NCI-H1105 (cell line): ENCODE data around the gene NIPA2.

Source experiments
- DNase-seq: peaks from one replicate; lab custom pipeline; 2025; lab: John Stamatoyannopoulos, UW

Gene NIPA2

DNA sequence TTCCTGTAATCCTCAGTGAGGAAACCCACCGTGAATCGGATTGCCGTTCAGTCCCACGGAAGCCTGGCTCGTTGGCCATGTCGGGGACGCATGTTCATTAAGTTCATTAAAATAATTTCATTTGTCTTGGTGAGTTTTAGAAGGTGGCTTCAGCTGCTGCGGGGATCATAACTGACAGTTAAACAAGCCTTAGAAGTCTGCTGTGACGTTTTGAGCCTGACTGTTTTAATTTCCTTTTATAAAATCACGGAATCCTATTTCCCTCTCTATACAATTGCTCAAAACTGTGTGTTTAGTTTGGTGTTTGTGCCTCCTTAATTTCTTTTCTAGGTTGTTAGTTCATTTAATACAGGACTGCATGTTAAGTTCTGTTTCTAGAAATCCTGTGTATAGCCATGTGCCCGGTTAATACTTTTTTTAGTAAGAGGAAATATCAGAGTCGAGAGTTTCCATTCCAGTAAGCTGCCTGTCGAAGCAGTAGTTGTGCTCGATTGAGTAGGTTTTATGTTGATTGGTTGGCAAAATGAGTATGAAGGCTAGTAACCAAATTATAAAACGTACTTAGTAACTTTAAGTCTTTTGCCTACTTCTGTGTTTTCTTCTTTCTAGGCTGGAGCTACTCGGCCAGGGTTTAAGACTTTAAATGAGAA lies 705 bp downstream of the NIPA2 start:
- no peak for DNase-seq

DNA sequence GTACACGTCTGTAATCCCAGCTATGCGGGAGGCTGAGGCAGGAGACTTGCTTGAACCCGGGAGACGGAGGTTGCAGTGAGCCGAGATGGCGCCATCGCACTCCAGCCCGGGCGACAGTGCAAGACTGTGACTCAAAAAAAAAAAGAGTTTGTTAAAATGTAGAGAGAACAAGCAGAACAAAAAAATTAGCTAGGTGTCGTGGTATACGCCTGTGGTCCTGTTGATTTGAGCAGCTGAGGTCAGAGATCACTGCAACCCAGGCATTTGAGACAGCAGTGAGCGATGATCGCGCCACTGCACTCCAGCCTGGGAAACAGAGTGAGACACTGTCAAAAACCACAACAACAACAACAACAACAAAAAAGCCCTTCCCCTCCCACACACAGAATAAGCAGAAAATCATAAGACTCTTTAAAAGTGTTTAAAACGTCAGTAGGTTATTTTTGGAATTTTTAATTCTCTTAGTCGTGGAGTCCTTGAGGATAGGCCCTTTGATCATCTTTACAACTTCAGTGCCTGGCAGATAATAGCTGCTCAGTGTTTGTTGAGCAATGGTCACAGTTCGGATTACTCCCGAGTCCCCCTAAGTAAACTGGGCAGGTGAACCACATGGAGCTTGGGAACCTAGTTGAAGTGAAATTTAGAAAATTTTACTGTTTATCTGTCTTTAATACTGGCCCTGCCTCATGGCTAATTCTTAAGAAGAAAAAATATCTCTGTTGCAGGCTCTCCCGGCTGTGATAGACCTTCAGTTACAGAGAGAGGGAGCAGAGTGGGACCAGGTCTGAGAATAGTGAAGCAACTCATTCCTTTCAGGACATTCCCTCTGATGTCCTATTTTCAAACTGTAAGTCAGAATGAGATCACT lies 6.2 kb downstream of the NIPA2 start:
- DNase-seq: no peak

DNA sequence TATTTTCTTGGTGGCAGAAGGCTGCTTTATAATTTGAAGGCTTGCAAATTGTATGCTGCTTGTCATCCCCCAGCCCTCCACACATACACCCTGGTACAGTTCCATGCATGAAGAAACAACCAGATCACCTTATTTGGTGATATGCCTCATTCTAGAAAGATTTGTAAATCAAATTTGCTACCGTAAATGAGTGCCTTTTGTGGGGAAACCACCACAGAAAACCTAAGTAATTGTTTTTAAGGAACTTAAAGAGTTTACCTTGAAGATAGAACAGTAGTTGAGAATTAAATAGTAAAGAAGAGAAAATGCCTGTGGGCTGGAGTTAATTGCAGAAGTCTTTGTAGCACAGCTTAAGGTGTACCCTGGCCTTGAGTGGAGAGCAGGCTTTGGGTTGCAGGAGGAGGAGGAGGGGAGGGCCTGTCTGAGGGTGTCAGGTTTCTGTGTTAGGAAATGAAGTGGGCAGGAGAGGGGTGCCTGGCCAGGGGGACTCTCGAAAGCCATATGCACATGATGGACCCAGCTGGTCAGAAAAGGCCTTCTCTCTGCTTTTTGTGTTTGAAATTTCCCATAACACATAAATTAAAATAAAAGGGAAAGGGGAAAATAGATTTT lies 6.9 kb downstream of the NIPA2 start:
- DNase-seq: no peak

DNA sequence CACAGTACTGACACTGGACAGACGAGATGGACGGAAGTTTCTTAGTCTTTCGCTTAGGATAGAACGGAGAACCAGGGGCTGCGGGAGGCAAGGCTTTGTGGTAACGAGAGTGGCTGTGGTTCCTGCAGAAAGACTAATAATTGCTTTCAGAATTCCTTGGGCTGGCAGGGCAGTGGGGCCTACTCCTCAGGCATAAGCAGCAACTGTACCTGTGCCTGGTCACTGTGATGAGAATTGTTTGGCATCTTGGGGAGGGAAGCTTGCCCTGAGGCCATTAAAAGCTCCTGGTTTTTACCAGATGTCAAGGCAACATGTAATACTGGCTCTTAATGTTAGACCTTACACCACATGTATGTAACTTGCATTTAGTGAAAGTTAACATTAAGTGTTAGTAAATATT lies 7.6 kb downstream of the NIPA2 start:
- no peak for DNase-seq

DNA sequence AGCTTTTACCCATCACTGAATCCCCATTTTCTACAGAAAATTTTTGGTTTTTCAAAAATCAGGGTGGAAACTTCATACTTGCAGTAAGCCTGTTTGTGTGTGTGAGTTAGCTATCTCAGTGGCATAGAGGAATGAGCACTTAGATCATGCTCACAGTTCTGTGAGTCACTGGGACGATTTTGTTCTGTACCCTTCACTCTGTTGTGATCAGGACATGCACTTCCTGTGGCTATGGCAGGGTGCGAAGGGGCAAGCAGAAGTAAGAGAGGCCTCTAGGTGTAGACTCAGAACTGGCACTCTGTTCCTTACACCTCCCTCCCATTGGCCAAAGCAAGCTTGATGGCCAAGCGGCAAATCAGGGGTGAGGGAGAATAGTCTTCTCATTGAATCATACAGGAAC lies 11.6 kb downstream of the NIPA2 start:
- no peak for DNase-seq

DNA sequence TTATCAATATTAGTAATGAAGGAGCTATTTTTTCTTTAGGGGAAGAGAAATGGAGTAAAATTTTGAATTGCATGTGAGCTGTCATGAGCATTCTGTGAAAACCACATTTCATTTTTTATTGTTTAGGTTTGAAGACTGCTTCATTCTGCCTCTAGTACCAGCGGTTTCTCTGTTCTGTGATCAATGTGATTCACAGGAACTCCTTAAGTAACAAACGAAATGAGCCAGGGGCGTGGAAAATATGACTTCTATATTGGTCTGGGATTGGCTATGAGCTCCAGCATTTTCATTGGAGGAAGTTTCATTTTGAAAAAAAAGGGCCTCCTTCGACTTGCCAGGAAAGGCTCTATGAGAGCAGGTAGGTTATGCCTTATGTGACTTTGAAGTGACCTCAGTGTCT lies 13.0 kb downstream of the NIPA2 start:
- DNase-seq: no peak

DNA sequence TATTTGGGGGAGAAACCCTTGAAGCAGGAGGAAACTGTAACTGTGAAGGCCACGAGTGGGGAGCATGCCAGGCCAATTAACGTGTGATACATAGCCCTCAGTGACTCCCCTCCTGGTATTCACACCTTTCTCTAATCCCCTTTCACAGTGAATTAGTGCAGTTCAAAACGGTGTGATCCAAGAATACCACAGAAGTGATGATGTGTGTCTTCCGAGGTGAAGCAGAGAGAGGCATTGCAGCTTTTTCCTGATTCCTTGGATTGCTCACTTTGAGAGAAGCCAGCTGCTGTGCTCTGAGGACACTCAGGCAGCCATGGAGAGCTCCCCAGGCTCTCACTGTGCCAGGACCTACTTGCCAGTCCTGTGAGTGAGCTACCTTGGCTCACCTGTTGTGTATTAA lies 17.3 kb downstream of the NIPA2 start:
- no peak for DNase-seq

DNA sequence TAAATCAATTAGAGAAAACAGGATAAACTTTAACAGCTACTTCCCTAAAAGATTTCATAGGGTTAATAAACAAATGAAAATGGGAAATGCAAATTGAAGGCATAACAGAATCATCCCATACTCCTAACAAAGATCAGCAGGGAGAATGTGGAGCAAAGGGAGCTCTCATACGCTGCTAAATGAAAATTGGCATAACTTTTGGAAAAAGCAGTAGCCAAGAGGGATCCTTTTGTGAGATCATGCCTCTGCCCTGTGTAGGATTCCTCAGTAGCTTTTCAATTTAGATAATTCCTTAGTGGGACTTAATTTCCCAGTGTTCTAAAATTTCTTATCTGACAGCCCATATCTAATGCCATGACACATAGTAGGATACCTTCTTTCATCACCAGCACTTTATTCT lies 18.2 kb downstream of the NIPA2 start:
- no peak for DNase-seq

DNA sequence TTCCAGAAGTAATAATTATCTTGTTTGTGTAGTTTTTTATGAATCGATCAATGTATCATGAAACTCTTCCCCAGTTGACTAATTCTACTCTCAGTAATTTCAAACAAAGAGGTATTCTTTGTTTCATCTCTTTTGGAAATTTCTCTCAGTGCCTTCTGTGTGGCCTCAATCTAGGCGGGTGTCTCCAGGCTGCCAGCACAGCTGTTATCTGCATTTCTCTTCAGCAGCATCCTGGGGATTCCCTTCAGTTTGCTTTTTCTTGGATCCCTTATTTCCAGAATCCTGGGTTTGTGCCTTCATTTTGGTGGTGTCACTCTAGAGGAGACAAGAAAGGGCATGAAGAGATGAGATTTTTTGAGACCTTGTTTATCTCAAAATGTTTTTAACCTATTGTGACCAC lies 22.7 kb downstream of the NIPA2 start:
- no peak for DNase-seq

DNA sequence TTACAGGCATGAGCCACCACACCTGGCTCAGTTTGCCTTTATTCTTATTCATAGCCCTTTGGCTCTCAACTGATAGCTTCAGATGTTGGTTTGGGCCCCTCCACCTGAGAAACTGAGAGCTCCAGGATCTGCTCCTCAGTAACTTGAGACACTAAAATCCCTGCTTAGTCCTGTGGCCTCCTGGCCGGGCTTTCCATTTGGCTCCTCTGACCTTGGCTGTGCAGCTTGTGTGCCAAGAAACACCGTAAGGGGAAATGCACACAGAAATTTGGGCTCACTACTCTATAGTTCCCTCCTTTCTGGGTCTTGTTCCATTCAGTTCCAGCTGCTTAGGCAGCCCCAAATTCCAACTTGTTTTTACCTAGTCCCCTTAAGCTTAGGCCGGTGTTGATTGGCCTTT lies 24.9 kb downstream of the NIPA2 start:
- DNase-seq: no peak

DNA sequence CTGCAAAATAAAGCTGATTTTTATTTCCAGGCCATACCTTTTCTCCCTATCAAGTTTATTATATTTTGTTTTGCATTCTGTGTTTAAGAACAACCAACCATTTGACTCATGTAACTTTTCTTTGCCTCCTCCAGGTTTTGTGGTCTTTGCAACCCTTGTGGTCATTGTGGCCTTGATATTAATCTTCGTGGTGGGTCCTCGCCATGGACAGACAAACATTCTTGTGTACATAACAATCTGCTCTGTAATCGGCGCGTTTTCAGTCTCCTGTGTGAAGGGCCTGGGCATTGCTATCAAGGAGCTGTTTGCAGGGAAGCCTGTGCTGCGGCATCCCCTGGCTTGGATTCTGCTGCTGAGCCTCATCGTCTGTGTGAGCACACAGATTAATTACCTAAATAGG lies 27.6 kb downstream of the NIPA2 start:
- DNase-seq: no peak

DNA sequence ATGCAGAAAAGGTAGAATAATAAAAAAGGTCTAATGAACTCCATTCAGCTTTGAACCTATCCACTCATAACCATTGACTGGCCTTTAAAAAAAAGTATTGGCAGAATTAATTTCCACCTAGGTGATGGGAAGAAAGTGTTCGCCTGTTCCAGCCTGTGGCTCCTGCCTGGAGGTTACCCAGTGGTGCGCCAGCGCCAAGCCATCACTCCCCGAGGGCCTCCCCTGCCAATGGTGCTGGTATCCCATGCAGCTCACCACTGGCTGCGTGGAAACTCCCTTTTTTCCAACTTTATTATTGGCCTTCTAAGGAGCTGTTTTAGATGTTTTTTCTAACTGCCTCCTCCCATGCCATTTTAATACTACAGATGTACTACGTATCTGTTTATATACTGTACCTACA lies 29.4 kb downstream of the NIPA2 start:
- DNase-seq: no peak

DNA sequence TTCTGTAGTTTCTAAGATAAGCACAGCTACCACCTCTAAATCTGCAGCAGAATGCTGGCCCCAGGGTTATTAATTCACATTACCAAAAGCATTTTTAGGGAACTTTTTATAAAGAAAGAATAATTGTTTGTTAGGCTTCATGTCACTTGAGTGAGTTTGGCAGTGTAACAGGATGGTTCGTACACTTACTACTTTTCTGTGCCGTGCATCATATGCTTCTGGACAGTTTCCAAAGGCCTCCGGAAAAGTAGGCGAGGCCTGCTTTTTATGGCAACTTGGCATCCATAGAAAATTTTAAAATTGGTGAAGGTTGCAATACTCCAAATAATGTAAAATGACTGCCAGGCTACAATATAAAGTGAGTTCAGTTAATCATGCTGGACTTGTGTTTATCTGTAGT lies 30.0 kb downstream of the NIPA2 start:
- no peak for DNase-seq

DNA sequence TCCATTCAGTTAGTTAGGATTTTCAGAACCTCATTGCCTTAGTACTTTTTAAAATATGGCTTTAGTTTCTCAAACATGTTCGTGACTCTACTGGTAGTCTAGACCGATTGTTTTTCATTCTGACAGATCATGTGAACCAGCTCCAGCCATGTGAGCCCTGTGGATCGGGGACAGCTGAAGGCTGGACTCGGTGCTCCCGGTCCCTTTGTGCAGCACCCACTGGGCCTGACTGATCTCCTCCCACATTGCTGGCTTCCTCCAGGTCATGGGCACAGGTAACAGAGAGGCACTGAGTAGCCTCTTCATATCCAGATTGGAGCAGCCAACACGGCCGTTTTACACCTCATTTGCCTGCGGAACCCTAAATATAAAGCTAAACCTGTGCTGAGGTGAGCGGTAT lies 30.5 kb downstream of the NIPA2 start:
- no peak for DNase-seq

DNA sequence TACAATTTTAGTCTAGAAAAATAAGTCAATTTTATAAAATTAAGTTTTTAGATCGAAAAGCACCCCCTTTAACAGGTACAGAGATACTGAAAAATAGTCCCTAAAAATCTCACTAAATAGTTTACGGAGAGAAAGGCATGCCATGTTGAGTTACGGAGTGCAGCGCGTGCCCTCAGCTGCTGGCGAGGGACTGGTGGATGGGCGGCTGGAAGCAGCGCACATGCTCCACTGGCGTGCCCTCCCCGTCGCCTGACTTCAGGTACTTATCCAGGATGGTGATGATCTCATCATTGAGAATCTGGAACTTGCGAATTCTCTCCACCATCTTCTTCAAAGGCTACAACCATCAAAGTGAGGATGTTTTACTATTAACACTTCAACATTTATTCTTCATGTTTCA lies 31.4 kb downstream of the NIPA2 start:
- DNase-seq: no peak

DNA sequence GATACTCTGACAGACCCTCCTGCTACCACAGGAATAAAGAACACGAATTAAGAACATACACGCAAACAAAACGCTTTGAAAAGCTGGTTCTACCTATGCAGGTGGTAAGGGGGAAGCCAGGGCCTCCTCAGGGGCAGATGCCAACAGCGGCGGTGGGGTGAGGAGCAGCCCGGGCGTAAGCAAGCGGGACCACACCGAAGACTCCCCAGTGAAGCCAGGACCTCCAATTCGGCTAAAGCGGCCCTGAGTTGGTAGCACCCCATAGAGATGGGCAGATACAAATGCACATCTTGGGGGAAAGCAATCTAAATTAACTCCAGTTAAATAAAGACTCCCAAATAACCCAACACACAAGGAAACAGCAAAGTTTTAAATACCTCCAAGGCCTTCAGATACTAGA lies 32.4 kb downstream of the NIPA2 start:
- no peak for DNase-seq

DNA sequence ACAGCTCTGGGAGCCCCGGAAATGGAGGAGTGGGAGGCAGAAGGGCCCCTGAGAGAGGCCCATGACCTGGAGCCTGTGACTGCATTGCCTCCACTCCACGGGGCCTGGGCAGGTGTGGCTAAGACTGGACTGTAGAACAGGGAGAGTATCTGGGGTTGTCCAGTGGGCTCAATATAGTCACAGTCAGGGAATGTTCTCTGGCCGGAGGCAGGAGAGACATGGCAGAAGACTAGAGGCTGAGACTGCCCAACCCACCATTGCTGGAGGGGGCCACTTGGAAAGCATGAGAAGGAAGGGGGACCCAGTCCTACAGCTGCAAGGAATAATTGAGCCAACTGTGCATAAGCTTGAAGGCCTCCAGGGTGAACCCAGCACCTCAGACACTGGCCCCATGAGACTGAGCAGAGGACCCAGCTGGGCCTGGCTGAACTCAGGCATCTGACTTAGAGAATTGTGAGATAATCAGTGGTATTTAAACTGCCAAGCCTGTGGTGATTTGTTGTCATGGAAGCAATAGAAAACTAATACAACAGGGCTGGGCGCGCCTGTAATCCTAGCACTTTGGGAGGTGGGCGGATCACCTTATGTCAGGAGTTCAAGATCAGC lies 33.1 kb downstream of the NIPA2 start:
- no peak for DNase-seq

DNA sequence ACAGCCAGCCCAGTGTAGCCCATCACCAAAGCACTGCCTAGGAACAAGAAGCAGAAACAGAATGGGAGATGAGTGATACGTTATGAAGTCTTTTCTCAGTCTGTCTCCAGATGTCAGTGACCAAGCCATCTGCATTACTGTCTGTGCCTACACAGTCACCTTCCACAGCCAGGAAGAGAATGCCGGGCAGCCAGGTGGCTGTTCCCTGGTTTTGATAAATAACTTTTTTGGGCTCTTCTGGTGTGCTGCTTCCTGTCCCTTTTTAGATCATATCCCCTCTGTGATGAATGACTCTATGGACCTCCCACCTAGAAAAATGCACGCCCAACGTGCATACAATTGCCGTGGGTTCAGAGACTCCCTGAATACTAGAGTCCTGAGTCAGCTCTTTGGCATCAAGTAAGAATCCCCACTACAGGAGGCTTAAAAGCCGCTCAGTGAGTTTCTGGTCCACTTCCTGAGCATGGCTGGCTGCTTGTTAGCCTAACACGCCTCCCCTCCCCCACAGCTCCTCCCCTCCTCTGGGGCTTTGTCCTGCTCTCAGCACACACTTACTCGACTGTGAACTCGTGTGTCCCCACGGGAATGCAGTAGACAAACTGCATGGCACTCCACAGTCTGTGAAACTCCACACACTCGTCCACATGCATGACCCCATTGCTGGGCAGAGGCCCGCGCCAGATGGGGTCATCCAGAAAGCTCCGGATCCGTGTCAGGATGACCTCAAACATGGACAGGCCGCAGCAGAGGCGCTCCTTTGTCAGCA lies 34.7 kb downstream of the NIPA2 start:
- no peak for DNase-seq

DNA sequence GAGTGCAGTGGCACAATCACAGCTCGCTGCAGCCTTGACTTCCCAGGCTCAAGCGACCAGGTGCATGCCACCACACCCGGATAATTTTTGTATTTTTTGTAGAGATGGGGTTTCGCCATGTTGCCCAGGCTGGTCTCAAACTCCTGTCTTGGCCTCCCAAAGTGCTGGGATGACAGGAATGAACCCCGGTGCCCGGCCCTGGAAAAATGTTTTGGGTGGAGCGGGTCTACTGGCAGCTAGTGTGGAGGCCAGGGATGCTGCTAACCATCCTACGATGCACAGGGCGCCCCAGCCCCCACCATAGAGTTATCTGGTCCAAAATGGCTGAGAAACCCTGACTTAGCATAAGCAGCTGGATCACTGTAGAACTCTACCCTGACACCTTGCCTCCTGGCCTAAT lies 35.4 kb downstream of the NIPA2 start:
- no peak for DNase-seq

DNA sequence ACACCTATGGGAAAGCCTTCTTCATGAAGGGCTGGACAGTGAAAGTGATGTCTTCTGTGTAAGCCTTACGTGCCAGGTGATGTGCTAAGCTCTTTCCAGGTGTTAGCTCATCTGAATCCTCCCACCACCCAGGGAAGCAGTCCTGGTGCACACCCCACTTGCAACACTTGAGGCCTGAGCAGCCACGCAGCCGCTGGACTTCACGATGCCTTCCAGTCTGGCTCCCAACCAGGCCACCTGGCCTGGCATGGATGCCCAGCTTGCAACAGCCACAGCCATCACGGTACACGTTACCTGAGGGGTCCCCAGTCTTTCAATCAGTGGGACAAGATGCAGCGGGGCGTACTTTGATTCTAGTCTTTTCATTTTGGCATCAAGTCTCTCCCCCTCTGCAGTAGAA lies 35.8 kb downstream of the NIPA2 start:
- DNase-seq: no peak

DNA sequence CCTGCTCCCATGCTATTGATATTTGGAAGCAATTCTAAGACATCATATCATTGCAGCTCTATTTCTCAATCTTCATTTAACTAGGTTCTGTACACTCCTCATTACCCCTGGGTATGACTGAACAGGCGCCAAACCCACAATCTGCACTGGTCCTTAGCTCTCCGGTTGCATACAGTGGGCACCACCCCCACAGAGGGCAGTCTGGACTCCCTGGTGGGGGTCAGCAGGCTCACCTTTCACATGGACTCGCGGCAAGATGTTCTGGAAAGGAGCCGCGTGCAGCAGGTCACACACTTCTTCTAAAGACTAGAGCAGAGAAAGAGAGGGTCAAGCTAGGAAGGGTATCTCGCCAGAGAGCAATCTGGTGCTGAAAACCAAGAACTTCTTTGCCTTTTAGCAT lies 36.5 kb downstream of the NIPA2 start:
- DNase-seq: no peak

DNA sequence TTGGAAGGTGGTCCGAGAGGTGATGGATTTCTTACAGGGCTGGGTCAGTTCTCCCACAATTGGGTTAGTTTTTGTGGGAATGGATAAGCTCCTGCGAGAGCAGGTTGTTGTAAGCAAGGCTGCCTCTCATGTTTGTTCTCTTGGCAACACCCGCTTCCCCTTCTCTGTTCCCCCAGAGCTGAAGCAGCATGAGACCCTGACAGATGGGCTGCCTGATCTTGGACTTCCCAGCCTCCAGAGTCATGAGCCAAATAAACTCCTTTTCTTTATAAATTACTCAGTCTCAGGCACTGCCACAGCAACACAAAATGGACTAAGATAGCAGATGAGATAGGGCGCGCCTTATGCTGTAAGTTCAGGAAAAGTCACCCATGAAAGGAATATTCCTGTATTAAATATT lies 38.7 kb downstream of the NIPA2 start:
- no peak for DNase-seq
